Measurements from ENCODE around the gene CDH4. TPM values are rescaled to one million over a fixed set of nuclear protein-coding genes. Genes with fewer than 3 reads are reported as not detected.

The CDH4 gene
- total and polyA plus RNA-seq, 2 of the 8 experiments (the other 6 are each of a cell fraction or from before 2014, with no cell fraction given), result 4.3 to 7.9 TPM

- no peak for TF ChIP-seq JUN (IDR thresholded peaks at IDR 0.05; ENCODE audit: low read depth, low read length)
- TF ChIP-seq CEBPB (IDR thresholded peaks at IDR 0.05; ENCODE audit: low read depth, low read length), result no peak
- no peak for TF ChIP-seq MAFK (IDR thresholded peaks at IDR 0.05; ENCODE audit: low read depth, low read length)
- TF ChIP-seq CHD2 (IDR thresholded peaks at IDR 0.05; ENCODE audit: low read length), result no peak
- no peak for TF ChIP-seq CTBP2 (IDR thresholded peaks at IDR 0.05; ENCODE audit: borderline replicate concordance, insufficient read depth, insufficient read length, low read length)
- TF ChIP-seq POLR2A (IDR thresholded peaks at IDR 0.05; ENCODE audit: control extremely low read depth in 1 of 2, low read depth in 2 of 2, low read length in 2 of 2), result no peak
- no peak for TF ChIP-seq POLR2AphosphoS5 (IDR thresholded peaks at IDR 0.05; ENCODE audit: low read depth, low read length)
- TF ChIP-seq ASH2L (IDR thresholded peaks at IDR 0.05; ENCODE audit: low read length), result no peak
Measured at GRCh38 chr20:61442075-61442670, 190.1 kb downstream of the CDH4 start (continued).

All from H1 (cell line).